Left renal cortex interstitium (tissue), 4 donors: ENCODE data around the gene AMOT. TPM values are rescaled to one million over a fixed set of nuclear protein-coding genes. Genes with fewer than 3 reads are reported as not detected.
A peak's percentile ranks its signal among the peaks of the same experiment; 100 is the strongest.
"Not testable (repeated sequence)": the region's sequence is repeated elsewhere in the genome, so short reads cannot be mapped to it uniquely, and the experiment has no call there.

Experiments used
- DNase-seq, 4 donors: peaks; one replicate each; pipeline ENCODE4 v3.0.0-alpha.2; 2013; ENCODE audit warnings: low read depth in 4 of 4, low spot score in 2 of 4, missing footprints in 1 of 4
- polyA plus RNA-seq, 4 donors: library from polyadenylated mRNA; unstranded; fragments of 120-200 nt; gene quantifications; one replicate each; pipeline ENCODE4 v1.2.1, GENCODE V29; 2013; ENCODE audit not compliant: insufficient read length in 4 of 4

AMOT gene, protein sequence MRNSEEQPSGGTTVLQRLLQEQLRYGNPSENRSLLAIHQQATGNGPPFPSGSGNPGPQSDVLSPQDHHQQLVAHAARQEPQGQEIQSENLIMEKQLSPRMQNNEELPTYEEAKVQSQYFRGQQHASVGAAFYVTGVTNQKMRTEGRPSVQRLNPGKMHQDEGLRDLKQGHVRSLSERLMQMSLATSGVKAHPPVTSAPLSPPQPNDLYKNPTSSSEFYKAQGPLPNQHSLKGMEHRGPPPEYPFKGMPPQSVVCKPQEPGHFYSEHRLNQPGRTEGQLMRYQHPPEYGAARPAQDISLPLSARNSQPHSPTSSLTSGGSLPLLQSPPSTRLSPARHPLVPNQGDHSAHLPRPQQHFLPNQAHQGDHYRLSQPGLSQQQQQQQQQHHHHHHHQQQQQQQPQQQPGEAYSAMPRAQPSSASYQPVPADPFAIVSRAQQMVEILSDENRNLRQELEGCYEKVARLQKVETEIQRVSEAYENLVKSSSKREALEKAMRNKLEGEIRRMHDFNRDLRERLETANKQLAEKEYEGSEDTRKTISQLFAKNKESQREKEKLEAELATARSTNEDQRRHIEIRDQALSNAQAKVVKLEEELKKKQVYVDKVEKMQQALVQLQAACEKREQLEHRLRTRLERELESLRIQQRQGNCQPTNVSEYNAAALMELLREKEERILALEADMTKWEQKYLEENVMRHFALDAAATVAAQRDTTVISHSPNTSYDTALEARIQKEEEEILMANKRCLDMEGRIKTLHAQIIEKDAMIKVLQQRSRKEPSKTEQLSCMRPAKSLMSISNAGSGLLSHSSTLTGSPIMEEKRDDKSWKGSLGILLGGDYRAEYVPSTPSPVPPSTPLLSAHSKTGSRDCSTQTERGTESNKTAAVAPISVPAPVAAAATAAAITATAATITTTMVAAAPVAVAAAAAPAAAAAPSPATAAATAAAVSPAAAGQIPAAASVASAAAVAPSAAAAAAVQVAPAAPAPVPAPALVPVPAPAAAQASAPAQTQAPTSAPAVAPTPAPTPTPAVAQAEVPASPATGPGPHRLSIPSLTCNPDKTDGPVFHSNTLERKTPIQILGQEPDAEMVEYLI
- polyA plus RNA-seq, result 10 to 100 TPM; 61.5 to 85.2 (median 70.7) TPM

DNA sequence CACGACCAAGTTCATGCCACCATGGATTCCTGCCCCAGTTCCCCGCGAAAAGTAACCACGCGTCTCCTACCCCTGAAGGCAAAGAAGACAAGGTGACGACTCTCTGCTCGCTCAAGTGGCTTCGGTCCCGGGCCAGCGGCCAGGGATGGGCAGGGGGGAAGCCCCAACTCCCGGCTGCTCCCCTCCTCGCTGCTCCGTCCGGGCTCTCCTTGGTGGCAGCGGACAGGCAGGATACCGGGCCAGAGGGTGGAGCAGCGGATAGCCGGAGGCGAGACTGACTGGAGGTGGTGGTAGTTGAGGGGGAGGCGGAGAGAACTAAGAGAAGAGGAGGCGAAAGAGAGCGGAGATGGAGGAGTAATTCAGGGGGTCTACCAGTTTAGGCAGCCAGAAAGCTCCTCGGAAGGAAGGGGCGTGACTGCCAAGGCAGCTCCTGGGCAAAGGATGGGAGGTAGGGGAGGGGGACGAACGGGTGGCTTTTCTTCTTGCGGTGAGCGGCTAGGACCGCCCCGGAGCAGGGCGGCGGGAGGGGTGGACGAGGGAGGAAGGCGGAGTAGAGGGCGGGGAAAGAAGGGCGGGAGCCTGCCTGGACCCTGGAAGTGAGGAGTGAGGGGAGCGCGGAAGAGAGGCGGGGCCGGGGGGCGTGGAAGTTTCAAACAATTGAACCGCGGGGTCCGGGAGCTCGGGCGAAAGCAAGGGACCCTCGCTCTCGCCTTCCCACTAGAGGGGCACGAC is at the start of gene AMOT:
Gene AMOT, minus strand, starts transcription at position 450 of the 732 bp plus-strand sequence. CDS start 17,705 bp downstream, outside the sequence.
- DNase-seq, result peak; percentile 60 to 79 (median 68)

DNA sequence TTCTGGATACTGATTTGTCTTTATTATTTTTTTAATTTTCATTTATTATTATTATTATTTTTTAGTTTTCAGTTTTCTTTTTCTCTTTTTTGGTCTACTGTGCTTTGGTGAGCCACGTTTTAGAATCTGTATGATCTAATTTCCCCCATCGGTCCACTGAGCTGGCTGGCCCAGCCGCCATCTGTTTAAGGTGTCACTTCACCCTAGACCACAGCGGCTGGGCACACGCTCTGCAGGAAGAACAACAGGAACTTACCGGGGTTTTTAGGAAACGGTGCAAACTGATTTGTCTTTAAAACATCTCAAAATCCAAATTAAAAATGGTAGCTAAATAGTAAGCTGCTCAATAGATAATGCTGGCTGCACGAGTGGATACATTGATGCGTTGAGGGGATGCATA is 48.8 kb upstream of the AMOT start:
- no peak for DNase-seq

DNA sequence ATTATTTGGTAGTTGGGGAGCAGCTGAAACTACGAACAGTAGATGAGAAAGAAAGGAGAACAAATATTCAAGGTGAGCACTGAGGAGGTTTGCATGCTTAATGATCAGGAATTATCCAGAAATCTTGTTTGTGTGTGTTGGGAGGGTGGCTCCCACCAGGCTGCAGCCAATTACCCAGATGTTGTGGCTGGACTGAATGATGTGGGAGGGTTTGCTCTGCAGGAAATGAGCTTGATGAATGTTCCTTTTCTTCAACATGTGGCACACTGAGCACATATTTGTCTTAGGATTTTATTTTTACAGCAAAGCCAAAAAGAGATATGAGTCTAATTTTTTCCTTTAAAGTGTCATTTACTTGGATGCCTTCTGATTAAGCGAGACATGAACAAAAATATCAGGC is 48.3 kb upstream of the AMOT start:
- DNase-seq, result no peak

DNA sequence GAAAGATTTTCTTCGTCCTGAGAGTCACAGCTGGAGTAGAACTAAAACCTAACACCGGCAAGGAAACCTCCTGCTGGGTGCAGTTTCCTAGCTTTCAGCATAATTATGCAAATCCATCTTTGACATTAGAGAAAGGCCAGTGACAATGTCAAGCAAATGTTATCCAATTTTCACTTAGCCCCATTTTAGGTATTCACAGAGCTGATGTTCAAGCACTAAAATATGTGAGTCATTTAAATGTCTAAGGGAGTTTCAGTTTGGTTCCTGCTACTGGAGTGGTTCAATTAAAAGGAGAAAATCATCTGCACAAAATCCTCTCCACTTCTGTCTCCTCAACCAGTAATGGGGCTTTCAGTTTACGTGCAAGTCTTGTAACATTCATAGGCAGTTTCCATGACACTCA is 37.1 kb upstream of the AMOT start:
- DNase-seq, result no peak

DNA sequence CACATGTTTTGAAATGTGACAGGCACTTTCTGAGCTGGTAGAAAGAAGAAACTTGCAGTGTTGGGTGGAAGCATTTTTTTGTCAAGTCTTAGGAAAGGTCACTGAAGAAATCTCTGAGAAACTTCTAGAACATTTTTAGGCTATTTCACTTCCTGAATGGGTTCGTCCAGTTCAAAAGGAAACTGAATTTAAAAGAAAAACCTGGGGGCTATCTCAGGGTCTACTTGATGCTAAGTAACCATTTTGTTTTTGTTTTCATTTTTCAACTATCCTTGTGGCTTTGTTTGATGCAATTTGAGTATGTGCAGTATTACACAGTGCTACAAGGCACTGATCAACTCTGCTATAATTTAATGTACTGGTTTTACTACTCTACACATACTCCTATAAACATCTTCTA is 34.0 kb upstream of the AMOT start:
- DNase-seq, result no peak

DNA sequence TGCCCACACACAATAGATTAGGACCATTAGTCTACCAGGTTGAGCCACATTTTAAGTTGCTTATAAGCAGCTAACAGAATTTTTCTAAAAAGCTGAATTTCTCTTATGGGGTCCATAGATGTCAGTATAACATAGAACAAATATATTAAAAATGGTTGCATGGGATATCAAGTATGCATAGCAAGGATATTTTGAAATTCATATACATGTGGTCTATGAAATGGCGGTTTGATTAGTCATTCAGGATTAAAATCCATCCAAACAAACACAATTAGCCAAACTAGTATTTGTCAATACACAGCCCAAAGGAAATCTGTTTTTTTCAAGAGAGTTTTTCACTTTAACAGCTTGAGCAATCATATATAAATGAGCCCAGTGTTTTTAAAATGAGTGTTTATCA is 33.5 kb upstream of the AMOT start:
- DNase-seq, result no peak

DNA sequence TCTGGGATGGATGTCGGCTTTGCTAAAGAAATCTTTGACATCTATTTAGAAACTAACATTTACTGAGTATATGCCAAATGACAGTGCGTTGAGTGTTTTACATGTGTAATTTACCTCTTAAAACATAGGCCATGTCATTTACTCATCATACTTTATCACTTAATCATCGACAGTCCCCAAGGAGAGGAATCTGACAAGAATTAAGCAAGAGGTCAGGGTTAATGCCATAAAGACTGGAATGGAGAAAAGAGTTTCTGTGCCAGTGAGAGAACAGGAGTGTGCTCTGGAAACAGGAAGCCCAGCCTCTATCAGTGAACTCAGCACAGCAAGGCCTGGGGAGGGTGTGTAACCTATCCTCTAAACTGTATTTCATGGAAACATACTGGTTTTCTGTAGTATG is 28.0 kb upstream of the AMOT start:
- no peak for DNase-seq

DNA sequence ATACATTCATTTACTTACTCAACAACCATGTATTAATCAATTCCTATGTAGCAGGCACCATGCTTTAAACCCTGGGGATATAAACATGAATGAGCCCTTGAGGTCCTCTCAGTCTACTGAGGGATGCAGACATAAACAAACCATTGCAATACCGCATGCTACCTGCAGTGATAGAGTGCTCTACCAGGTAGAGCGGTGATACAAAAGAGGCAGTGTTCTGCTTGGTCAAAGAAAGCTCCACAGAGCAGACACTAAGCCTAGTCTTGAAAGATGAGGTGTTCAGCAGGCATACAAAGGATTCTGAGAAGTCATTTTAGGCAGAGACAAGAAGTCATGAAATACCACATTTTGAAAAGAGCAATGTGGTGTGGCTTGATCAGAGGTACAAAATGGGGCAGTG is 26.9 kb upstream of the AMOT start:
- no peak for DNase-seq

DNA sequence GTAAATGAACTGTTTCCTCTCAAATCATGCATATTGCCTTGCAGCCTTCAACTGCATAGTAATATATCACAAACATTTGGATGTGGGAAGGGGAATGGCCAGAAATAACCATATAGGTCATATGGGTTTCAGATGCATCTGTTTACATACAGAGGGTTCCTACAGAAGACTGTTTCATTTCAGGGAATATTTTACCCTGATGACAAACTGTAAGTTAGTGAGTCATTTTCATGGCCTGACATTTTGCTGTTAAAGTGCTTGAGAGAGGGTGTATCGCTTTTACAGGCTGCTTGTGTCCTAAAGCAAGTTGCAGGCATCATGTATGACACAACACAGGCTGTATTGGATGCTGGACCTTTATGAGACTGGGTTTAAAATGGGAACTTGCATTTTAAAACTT is 25.5 kb upstream of the AMOT start:
- no peak for DNase-seq

DNA sequence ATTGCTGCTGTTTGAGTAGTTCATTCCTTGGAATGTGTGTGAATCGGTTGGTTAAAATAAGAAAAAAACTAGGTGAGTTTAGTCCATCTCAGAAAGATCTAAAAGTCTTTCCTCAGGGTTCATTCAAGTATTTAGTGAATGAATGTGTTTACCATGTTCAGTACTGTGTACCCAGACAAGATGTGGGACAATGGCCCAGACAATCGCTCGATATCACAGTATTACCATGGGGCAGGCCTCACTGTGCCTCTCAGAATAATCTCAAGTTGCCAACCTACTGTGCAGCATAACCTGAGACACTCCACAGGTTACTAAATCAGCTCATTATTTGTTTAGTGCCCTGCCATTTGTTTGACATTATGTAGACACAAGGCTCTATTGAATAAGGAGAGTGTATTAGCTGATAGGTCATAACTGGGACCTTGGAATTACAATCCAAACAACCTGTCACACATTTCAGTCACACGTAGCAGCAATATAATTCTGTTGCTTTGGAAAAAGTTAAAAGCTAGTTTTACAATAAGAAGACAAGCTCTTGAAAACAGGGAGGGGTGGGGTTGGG is 24.9 kb upstream of the AMOT start:
- DNase-seq, result no peak

DNA sequence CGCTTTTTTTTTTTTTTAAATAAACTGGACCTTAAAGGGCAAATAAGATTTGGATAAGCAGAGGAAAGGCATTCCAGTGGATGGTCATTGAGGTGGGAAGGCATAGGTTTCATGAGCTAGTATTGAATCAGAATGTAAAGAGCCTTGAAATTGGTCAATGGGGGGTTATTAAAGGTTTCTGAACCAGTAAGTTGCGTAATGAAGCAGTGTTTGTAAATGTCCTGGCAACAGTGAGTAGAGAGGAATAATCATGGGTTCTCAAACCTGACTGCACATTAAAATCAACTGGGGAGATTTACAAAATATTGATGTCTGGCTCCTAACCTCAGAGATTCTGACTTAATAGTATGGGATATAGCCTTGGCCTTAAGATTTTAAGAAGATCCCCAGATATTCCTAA is 23.2 kb upstream of the AMOT start:
- no peak for DNase-seq

DNA sequence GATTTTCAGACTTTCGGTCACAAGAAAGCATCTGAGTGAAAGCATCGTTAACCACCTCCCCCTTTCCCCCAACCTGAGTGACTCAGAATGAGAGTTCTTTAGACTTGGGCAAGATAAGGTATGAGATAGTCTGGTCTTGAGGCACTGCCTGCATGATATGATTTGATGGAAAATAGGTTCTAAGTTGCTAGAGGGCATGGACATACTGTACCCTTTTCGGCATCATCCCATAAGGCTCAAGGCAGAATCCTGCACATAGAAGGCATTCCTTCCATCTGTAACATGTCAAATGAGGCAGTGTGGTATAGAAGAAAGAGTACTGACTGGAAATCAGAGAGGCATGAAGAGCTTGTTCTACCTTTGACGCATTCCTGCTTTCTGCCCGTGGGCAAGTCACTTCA is 16.8 kb upstream of the AMOT start:
- DNase-seq, result no peak

DNA sequence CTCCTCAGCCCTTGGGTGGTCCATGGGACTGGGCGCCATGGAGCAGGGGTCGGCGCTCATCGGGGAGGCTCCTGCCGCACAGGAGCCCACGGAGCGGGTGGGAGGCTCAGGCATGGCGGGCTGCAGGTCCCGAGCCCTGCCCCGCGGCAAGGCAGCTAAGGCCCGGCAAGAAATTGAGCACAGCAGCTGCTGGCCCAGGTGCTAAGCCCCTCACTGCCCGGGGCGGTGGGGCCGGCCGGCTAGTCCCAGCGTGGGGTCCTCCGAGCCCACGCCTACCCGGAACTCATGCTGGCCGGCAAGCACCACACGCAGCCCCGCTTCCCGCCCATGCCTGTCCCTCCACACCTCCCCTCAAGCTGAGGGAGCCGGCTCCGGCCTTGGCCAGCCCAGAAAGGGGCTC is 14.3 kb upstream of the AMOT start:
- not testable (repeated sequence) for DNase-seq

DNA sequence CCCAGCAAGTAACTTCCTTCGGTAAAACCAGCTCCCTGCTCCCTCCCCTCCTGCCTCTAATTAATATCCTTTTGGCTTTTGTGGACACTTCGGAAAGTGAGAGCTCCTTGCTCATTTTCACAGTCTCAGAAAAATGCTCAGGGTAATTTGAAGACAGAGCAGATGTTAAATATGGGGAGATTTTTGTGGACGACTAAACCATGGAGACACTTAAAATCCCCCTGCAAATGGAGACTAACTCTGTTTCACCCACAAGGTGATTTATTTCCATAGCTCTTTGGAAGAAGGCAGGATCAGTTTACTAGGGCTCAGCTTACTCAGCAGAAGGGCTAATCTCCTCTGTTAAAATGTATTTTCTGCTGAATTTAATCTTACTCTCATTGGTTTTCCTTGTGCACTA is 12.2 kb upstream of the AMOT start:
- DNase-seq, result no peak

DNA sequence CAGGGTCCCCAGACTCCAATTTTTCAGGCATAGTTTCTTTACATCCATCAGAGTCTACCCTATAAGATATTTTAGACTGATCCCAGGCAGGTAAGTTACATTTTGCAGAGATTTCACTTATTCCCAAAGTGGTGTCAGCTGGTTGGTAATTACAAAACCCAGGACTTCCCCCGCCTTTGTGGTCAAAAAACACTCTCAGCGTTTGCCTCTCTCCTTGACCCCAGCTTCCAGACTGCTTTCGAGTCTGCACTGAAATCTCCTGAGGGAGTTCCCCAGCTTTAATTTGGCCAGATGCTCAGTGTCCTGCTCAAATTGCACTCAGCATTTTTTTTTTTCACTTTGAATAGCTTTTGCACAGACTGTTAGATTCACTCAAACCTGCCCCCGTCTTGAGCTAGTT is 11.2 kb upstream of the AMOT start:
- no peak for DNase-seq

DNA sequence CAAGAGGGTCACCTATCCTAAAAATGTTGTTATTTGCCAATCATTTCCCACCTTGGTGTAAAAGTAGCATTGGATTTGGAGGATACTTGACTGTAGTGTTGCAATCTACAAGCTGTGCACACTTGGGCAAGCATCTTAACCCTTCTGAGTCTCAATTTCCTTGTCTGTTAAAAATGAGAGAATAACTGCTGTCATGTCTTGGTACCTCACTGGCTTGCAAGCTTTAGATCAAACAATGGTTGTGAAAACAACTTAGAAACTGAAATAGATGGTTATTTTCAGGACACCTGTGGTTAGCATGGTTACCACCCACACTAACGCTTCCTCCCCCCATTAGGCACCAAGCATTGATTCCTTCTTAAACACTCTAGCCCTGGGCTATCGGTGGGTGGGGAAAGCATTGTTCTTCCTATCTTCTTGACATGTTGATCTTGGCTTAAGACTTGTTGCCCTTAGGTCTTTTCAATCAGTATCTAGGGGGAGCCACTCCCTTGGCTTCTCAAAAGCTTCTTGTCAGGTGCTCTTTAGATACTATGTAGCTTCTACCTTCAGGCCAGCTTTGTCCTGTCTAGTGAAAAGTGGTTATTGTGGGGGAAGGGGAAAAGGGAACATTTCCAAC is 10.6 kb upstream of the AMOT start:
- DNase-seq, result no peak

DNA sequence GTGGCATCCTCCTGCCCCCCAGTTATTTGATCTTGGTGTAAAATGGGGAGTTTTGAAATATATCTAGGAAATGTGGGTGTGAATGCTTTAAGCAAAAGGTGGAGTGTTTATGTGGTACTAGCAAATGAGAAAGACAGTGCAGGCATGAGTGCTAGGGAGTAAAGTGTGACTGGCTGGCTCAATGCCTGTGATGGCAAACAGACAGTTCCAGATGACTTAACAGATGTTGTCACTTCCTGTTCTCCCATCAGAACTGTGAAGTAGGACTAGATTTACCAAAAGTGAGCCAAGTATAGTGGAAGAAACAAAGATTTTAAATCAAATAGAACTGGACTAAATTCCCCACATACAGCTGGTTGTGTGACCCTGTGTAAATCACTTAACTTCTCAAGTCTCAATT is 8.4 kb upstream of the AMOT start:
- no peak for DNase-seq

DNA sequence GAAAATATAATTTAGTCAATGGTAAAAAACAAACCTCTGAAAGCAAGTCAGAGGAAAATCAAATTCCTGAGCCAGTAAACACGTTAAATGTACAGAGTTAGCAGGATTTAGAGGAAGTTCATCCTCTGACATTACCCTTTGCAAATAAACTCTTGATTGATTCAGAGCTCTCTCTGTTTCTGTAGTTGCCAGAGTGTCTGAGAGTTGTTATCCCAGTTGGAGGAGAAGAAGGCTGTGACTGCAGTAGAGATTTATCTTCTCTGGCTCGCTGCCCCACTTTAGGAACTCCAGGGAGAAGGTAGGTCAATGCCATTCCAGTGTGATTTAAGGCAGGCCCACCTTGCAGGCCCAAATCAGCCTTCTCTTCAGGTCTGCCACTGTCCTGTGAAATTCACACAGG is 6.2 kb upstream of the AMOT start:
- DNase-seq, result no peak

DNA sequence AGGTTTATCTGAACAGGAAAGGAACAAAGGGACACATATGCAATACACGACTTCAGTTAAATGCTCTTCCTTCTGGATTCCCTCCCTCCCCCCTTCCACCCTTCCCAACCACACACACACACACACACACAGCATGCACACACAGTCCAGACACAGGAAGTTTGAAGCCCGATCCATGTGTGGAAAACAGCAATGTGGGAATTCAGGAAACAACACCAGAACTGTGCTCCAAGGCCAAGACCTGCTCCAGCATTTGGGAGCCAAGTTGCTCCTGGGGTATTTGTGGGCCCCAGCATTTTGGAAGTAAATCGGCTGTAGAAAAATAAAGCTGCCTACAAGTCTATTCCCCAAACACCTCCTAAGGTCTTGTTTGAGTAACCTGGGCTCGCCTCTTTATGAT is 5.6 kb upstream of the AMOT start:
- no peak for DNase-seq

DNA sequence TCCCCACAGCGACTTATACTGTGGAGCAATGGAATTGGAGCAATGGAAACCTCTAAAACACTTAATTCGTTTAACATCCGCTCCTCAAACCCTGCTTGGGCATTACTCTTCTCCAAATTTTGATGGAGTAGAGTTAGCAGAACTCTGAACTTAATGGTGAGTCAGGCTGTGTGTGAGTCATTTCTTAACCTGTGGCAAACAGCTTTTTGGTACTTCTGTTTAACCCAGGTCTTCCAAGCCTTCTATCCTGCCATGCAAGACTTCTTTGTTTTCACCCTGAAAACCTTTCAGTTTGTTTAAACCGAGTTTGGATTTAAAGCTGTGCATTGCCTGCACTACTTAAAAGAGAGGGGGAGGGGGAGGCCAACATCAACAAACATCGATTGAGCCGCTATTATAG is 3.6 kb upstream of the AMOT start:
- DNase-seq, result no peak
